ENCODE data around the gene MOB2. TPM values are rescaled to one million over a fixed set of nuclear protein-coding genes. Genes with fewer than 3 reads are reported as not detected.
A peak's percentile ranks its signal among the peaks of the same experiment; 100 is the strongest.

The MOB2 gene
- total and polyA plus RNA-seq, 2 donors from 2014 or later, result 50.7 to 51.7 TPM

GRCh38 chr11:1480191-1480554, 6.4 kb downstream of the MOB2 start:
- peaks cover 0 to 11% (median 0%) of the 10 kb centered on the region in 3 donors for H3K4me1 ChIP-seq (ENCODE audit: control insufficient read depth in 2 of 3, insufficient read depth in 2 of 3, low read depth in 1 of 3, low read length in 3 of 3)

GRCh38 chr11:1479678-1480118, 6.9 kb downstream of the MOB2 start:
- Histone ChIP-seq H3K4me1 (ENCODE audit: control insufficient read depth in 2 of 3, insufficient read depth in 2 of 3, low read depth in 1 of 3, low read length in 3 of 3) (peaks cover 0 to 9% (median 0%) of the 10 kb centered on the region in 3 donors), H3K27me3 (ENCODE audit: control insufficient read depth, insufficient read depth, low read length) (no peaks in the 10 kb centered on the region), H3K9me3 (ENCODE audit: control insufficient read depth in 2 of 3, insufficient read depth in 1 of 3, low read length in 3 of 3) (no peaks in the 10 kb centered on the region), H3K4me3 (ENCODE audit: low read length in 3 of 3) (no peak overlapping the region), H3K9ac (ENCODE audit: low read length in 3 of 3) (no peak overlapping the region), H3K36me3 (ENCODE audit: control insufficient read depth in 2 of 3, insufficient read depth in 3 of 3, low read length in 3 of 3) (peaks cover 0 to 39% (median 19%) of the 10 kb centered on the region in 3 donors), H3K27ac (ENCODE audit: low read depth in 2 of 2, low read length in 2 of 2) (no peak overlapping the region)
- DNase-seq (no peak), FAIRE-seq (no peak)
- intact Hi-C loops (cut with DNase I), result no loop called here
- TF ChIP-seq CTCF (IDR thresholded peaks at IDR 0.05; ENCODE audit: borderline replicate concordance, extremely low read depth, insufficient read depth), result no peak

More at GRCh38 chr11:1480191-1480554, 6.4 kb downstream of the MOB2 start:
- no peaks in the 10 kb centered on the region for H3K9me3 ChIP-seq (ENCODE audit: control insufficient read depth in 2 of 3, insufficient read depth in 1 of 3, low read length in 3 of 3)
- no peak for TF ChIP-seq CTCF (IDR thresholded peaks at IDR 0.05; ENCODE audit: borderline replicate concordance, extremely low read depth, insufficient read depth)
- peaks cover 0 to 39% (median 19%) of the 10 kb centered on the region in 3 donors for H3K36me3 ChIP-seq (ENCODE audit: control insufficient read depth in 2 of 3, insufficient read depth in 3 of 3, low read length in 3 of 3)
- intact Hi-C loops (cut with DNase I), result no loop called here
- DNase-seq (no peak), FAIRE-seq (no peak)
- no peaks in the 10 kb centered on the region for H3K27me3 ChIP-seq (ENCODE audit: control insufficient read depth, insufficient read depth, low read length)
- no peak overlapping the region for H3K27ac ChIP-seq (ENCODE audit: low read depth in 2 of 2, low read length in 2 of 2)
- no peak overlapping the region for H3K9ac ChIP-seq (ENCODE audit: low read length in 3 of 3)
- H3K4me3 ChIP-seq (ENCODE audit: low read length in 3 of 3), result no peak overlapping the region

- peaks cover 0 to 9% (median 0%) of the 10 kb centered on the region in 3 donors for H3K4me1 ChIP-seq (ENCODE audit: control insufficient read depth in 2 of 3, insufficient read depth in 2 of 3, low read depth in 1 of 3, low read length in 3 of 3)
- peaks cover 0 to 41% (median 19%) of the 10 kb centered on the region in 3 donors for H3K36me3 ChIP-seq (ENCODE audit: control insufficient read depth in 2 of 3, insufficient read depth in 3 of 3, low read length in 3 of 3)
- no peak for TF ChIP-seq CTCF (IDR thresholded peaks at IDR 0.05; ENCODE audit: borderline replicate concordance, extremely low read depth, insufficient read depth)
- H3K9ac ChIP-seq (ENCODE audit: low read length in 3 of 3), result no peak overlapping the region
- FAIRE-seq (no peak), DNase-seq (peak in 1 of 5 donors; percentile 11)
- no peaks in the 10 kb centered on the region for H3K27me3 ChIP-seq (ENCODE audit: control insufficient read depth, insufficient read depth, low read length)
- H3K4me3 ChIP-seq (ENCODE audit: low read length in 3 of 3), result no peak overlapping the region
- no peak overlapping the region for H3K27ac ChIP-seq (ENCODE audit: low read depth in 2 of 2, low read length in 2 of 2)
- H3K9me3 ChIP-seq (ENCODE audit: control insufficient read depth in 2 of 3, insufficient read depth in 1 of 3, low read length in 3 of 3), result no peaks in the 10 kb centered on the region
- intact Hi-C loops (cut with DNase I), result no loop called here
Measured at GRCh38 chr11:1479006-1479677, 7.4 kb downstream of the MOB2 start.

Measured in kidney (tissue), 14 donors.